Measurements from ENCODE around the gene PCP4L1. TPM values are rescaled to one million over a fixed set of nuclear protein-coding genes. Genes with fewer than 3 reads are reported as not detected.

PCP4L1 gene
- total RNA-seq, 2 donors from 2014 or later = 0.59 TPM; not detected in 1

DNA sequence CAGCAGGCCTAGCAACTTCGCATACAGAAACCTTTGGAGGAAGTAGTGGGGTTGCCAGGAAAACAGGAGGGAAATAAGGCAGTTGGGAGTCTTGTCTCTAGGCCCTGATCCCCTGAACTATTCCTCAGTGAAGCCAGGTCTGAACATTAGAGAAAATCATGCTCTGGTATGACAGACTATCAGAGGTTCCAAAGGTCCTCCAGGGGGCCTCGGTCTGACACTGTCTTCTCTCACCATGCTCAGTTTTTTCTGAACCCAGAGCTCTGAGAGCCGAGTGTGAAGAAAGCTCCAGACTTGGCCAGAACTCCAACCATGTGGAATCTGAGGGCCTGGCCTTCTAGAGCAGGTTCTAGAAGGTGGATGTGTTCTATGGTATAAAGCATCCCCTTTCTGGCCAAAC lies 28.6 kb upstream of the PCP4L1 start:
- H3K27me3 ChIP-seq = no peaks in the 10 kb centered on the region
- DNase-seq (ENCODE audit: low spot score) = no peak
- no peak overlapping the region for H3K27ac ChIP-seq
- H3K4me3 ChIP-seq = no peak overlapping the region
- TF ChIP-seq, protein P1, sequence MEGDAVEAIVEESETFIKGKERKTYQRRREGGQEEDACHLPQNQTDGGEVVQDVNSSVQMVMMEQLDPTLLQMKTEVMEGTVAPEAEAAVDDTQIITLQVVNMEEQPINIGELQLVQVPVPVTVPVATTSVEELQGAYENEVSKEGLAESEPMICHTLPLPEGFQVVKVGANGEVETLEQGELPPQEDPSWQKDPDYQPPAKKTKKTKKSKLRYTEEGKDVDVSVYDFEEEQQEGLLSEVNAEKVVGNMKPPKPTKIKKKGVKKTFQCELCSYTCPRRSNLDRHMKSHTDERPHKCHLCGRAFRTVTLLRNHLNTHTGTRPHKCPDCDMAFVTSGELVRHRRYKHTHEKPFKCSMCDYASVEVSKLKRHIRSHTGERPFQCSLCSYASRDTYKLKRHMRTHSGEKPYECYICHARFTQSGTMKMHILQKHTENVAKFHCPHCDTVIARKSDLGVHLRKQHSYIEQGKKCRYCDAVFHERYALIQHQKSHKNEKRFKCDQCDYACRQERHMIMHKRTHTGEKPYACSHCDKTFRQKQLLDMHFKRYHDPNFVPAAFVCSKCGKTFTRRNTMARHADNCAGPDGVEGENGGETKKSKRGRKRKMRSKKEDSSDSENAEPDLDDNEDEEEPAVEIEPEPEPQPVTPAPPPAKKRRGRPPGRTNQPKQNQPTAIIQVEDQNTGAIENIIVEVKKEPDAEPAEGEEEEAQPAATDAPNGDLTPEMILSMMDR (IDR thresholded peaks at IDR 0.05) = no peak
- H3K4me1 ChIP-seq = peaks cover 0 to 27% of the 10 kb centered on the region in 2 donors
- H3K36me3 ChIP-seq = peaks cover 28% of the 10 kb centered on the region
- H3K9me3 ChIP-seq = no peaks in the 10 kb centered on the region

DNA sequence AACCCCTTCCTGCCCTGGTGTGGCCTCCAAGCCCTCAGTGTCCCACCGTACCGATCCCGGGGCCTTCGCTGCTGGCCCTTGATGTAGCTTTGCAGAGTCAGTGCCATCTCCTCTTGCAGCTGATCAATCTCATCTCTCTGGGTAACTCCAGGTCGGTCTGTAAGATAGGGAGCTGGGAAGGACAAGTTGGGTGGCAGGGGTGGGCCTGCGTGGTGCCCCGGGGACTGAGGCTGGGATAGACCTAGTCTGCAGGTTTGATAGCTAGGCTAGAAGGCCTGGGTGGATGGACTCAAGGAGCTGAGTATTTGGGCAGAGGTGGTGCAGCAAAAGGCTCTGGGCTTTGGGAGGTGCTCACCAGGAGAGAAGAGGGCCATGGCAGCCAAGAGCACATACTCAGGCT lies 27.8 kb upstream of the PCP4L1 start:
- H3K9me3 ChIP-seq = no peaks in the 10 kb centered on the region
- no peaks in the 10 kb centered on the region for H3K27me3 ChIP-seq
- H3K36me3 ChIP-seq = peaks cover 28% of the 10 kb centered on the region
- TF ChIP-seq, protein P1 (IDR thresholded peaks at IDR 0.05) = no peak
- DNase-seq (ENCODE audit: low spot score) = no peak
- H3K4me3 ChIP-seq = no peak overlapping the region
- H3K4me1 ChIP-seq = peaks cover 0 to 20% of the 10 kb centered on the region in 2 donors
- H3K27ac ChIP-seq = no peak overlapping the region

DNA sequence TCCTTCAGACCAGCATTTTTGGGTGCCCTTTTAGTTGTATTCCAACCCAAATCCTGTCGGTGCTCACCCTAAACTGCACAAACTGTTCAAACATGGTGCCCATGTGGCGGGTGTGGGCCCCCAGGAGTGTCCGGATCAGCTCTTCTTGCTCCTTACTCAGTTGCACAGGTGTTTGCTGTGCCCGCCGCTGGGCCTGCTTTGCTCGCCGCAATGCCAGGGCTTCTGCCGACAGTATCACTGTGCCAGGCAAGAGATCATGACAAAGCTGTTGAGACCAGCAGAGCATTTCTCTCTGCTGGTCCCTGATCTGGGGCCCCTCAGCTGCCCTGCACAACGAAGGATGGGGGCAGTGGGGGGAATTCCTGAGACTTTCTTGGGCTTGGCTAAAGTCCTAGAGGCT lies 25.4 kb upstream of the PCP4L1 start:
- peaks cover 27% of the 10 kb centered on the region for H3K36me3 ChIP-seq
- DNase-seq (ENCODE audit: low spot score) = no peak
- no peak overlapping the region for H3K27ac ChIP-seq
- H3K4me3 ChIP-seq = no peak overlapping the region
- no peaks in the 10 kb centered on the region for H3K9me3 ChIP-seq
- H3K27me3 ChIP-seq = no peaks in the 10 kb centered on the region
- TF ChIP-seq, protein P1 (IDR thresholded peaks at IDR 0.05) = no peak
- H3K4me1 ChIP-seq = no peaks in the 10 kb centered on the region

DNA sequence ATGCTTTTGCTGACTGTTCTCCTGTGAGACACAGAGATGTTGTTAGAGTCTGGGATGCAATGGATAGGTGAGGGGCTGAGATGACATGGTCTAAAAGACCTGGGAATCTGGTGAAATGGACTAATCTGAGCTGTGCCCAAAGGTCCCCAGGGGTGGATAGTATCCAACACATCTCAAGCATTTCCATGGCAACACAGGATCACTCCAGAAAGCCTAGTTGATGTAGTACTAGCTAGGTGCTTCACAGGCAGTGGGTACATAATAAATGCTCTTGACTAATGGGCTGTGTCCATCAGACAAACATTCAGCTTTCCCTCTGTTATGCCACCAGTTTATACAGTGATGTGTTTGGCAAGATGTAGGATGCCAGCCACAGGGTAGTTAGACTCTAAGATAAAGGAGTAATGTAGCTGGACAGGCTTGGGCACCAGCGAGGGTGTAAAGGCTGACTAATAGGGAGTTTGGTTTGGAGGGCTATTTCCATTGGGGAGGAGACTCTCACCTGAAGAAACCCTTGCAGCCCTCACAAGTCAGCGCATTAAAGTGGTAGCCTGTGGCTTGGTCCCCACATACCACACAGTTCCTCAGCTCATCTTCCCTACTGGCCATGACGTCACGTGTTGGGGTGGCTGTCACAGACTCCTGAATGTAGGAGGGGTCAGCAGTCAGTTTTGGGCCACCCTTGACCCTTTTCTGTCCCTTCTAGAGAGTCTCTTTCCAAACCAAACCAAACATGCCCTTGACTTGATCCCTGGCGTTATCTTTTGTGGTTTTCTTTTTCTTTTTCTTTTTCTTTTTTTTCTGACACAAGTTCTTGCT lies 22.4 kb upstream of the PCP4L1 start:
- Histone ChIP-seq H3K36me3 (no peaks in the 10 kb centered on the region), H3K27me3 (no peaks in the 10 kb centered on the region), H3K4me3 (no peak overlapping the region), H3K4me1 (no peaks in the 10 kb centered on the region), H3K9me3 (no peaks in the 10 kb centered on the region), H3K27ac (no peak overlapping the region)
- DNase-seq (ENCODE audit: low spot score) = no peak
- TF ChIP-seq, protein P1 (IDR thresholded peaks at IDR 0.05) = no peak

DNA sequence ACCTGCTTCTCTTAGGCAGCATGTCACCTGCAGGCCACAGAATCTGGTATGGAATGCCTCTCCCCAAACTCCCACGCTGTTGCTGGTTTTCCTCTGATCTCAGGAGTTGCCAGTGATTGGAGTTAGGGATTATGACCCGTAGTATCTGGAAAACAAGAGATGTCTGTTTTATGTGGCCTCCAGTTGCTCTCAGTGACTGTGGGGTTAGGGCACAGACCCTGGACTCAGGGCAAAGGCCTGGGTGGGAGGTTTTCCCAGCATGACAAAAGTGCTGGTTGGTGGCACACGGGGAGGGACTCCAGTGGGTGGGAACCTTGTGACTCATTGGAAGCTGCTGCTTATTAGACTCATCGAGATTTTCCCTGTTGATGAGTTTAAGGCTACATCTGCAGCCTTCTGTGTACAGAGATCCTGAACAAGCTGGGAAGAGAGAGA lies 20.5 kb upstream of the PCP4L1 start, which contains the start of gene NR1I3:
Gene NR1I3 (minus strand): TSS at position 165 of the 435 bp plus-strand sequence. CDS start 1,638 bp downstream, outside the sequence.
- Histone ChIP-seq H3K4me1 (no peaks in the 10 kb centered on the region), H3K4me3 (no peak within 1 kb of the TSS), H3K27me3 (no peaks in the 10 kb centered on the region), H3K9me3 (no peaks in the 10 kb centered on the region), H3K36me3 (no peaks in the 10 kb centered on the region), H3K27ac (no peak within 1 kb of the TSS)
- DNase-seq (ENCODE audit: low spot score) = no peak
- TF ChIP-seq, protein P1 (IDR thresholded peaks at IDR 0.05) = no peak
